Fibroblast of lung (primary cell): ENCODE data around the gene PDE3A. TPM values are rescaled to one million over a fixed set of nuclear protein-coding genes. Genes with fewer than 3 reads are reported as not detected.
A peak's percentile ranks its signal among the peaks of the same experiment; 100 is the strongest.

Experiments used
- DNase-seq, 2 donors: peaks; one replicate each; pipeline versions ENCODE4 v3.0.0 to v3.0.0-alpha.2; 2010; ENCODE audit warnings: low read depth in 2 of 2
- H2AFZ ChIP-seq: 2 replicates; pipeline ENCODE4 v1.5.1; 2012; ENCODE audit warnings: low read length, control low read depth, inconsistent platforms
- H3K27ac ChIP-seq: 2 replicates; pipeline ENCODE4 v1.5.1; 2011; ENCODE audit warnings: low read length, control low read depth; ENCODE audit not compliant: insufficient read depth
- H3K27me3 ChIP-seq: 2 replicates; pipeline ENCODE4 v1.5.1; 2011; ENCODE audit warnings: mild to moderate bottlenecking, low read length; ENCODE audit not compliant: control insufficient read depth, insufficient read depth
- H3K36me3 ChIP-seq: 2 replicates; pipeline ENCODE4 v1.5.1; 2011; ENCODE audit warnings: low read length; ENCODE audit not compliant: control insufficient read depth, insufficient read depth
- H3K4me1 ChIP-seq: 2 replicates; pipeline ENCODE4 v1.5.1; 2011; ENCODE audit warnings: low read length; ENCODE audit not compliant: control insufficient read depth, insufficient read depth; ENCODE audit errors: extremely low read depth
- H3K4me2 ChIP-seq: 2 replicates; pipeline ENCODE4 v1.5.1; 2011; ENCODE audit warnings: low read length, control low read depth; ENCODE audit not compliant: insufficient read depth; ENCODE audit errors: extremely low read depth
- H3K4me3 ChIP-seq, 4 experiments: fragments of 200-600 bp in 1 of 4; sonication (generic) in 1 of 4; replicated peaks in 1 of 4; 2 replicates each; pipeline ENCODE4 v1.5.1; 2011 to 2016; ENCODE audit warnings: low read length in 4 of 4, low read depth in 3 of 4, mild to moderate bottlenecking in 3 of 4, control low read depth in 2 of 4, inconsistent platforms in 1 of 4, mixed read lengths in 1 of 4; ENCODE audit not compliant: insufficient read depth in 1 of 4; ENCODE audit errors: control extremely low read depth in 1 of 4
- H3K79me2 ChIP-seq: 2 replicates; pipeline ENCODE4 v1.5.1; 2012; ENCODE audit warnings: mild to moderate bottlenecking, low read length, inconsistent platforms; ENCODE audit not compliant: control insufficient read depth, insufficient read depth
- H3K9ac ChIP-seq: 2 replicates; pipeline ENCODE4 v1.5.1; 2011; ENCODE audit warnings: mild to moderate bottlenecking, low read length, control low read depth; ENCODE audit not compliant: insufficient read depth
- H3K9me3 ChIP-seq: 2 replicates; pipeline ENCODE4 v1.5.1; 2012; ENCODE audit warnings: low read depth, low read length; ENCODE audit not compliant: control insufficient read depth, insufficient read depth
- H4K20me1 ChIP-seq: 2 replicates; pipeline ENCODE4 v1.5.1; 2011; ENCODE audit warnings: low read length; ENCODE audit not compliant: control insufficient read depth, insufficient read depth; ENCODE audit errors: extremely low read depth
- CTCF ChIP-seq, 2 donors: IDR thresholded peaks in 1 of 2; conservative IDR thresholded peaks in 1 of 2; 1 replicate in 1 of 2; 2 replicates in 1 of 2; pipeline ENCODE4 v1.5.1; 2011 to 2012; ENCODE audit warnings: low read length in 2 of 2, control low read depth in 1 of 2, inconsistent platforms in 1 of 2, low read depth in 1 of 2, mild to moderate bottlenecking in 1 of 2
- EZH2 ChIP-seq: IDR thresholded peaks from 2 replicates; pipeline ENCODE4 v1.5.1; 2012; ENCODE audit warnings: low read length, control low read depth, mild to moderate bottlenecking; ENCODE audit errors: missing control alignments
- polyA plus RNA-seq, 2 donors: library from polyadenylated mRNA; depleted of rRNA in 1 of 2; stranded (reverse) in 1 of 2; unstranded in 1 of 2; fragments of >200 nt; gene quantifications; 2 replicates each; pipeline ENCODE4 v1.2.1, GENCODE V29; 2011 to 2012; ENCODE audit warnings: missing spikeins in 1 of 2
- total RNA-seq: library from RNA; depleted of rRNA; stranded (reverse); fragments of >200 nt; gene quantifications from 2 replicates; pipeline ENCODE4 v1.2.1, GENCODE V29; 2014

PDE3A gene
- total and polyA plus RNA-seq, 2 donors (not counting 1 experiment from before 2014, with no cell fraction given): 0.17 to 2.7 TPM

- no peak overlapping the region for H2AFZ ChIP-seq
- DNase-seq: peak in 1 of 2 donors; percentile 69
These were observed 29.3 kb upstream of the PDE3A start for GRCh38 chr12:20339060-20339459.

GRCh38 chr12:20342111-20342510 is 26.2 kb upstream of the PDE3A start:
- H3K27ac ChIP-seq: no peak overlapping the region
- H3K79me2 ChIP-seq: no peaks in the 10 kb centered on the region
- H3K4me2 ChIP-seq: no peak overlapping the region
- H4K20me1 ChIP-seq: no peaks in the 10 kb centered on the region
- H3K9ac ChIP-seq: no peak overlapping the region
- peak in 1 of 2 donors; percentile 29 for DNase-seq
- H3K27me3 ChIP-seq: no peaks in the 10 kb centered on the region
- H3K4me3 ChIP-seq: no peak overlapping the region
- TF ChIP-seq EZH2 (no peak), CTCF (conservative IDR thresholded peaks at IDR 0.05 in 1 of 2, IDR thresholded peaks at IDR 0.05 in 1 of 2; ENCODE audit: low read depth in 1 of 2, low read length in 2 of 2) (no peak)
- no peaks in the 10 kb centered on the region for H3K9me3 ChIP-seq
- H3K4me1 ChIP-seq: no peaks in the 10 kb centered on the region
- H2AFZ ChIP-seq: no peak overlapping the region
- H3K36me3 ChIP-seq: no peaks in the 10 kb centered on the region

More at GRCh38 chr12:20339060-20339459, 29.3 kb upstream of the PDE3A start:
- no peaks in the 10 kb centered on the region for H3K27me3 ChIP-seq
- no peaks in the 10 kb centered on the region for H3K4me1 ChIP-seq
- H3K36me3 ChIP-seq: no peaks in the 10 kb centered on the region
- no peak overlapping the region for H3K27ac ChIP-seq
- H3K79me2 ChIP-seq: no peaks in the 10 kb centered on the region
- no peaks in the 10 kb centered on the region for H3K9me3 ChIP-seq
- H4K20me1 ChIP-seq: no peaks in the 10 kb centered on the region
- no peak overlapping the region for H3K4me3 ChIP-seq
- no peak for TF ChIP-seq EZH2
- TF ChIP-seq CTCF (conservative IDR thresholded peaks at IDR 0.05 in 1 of 2, IDR thresholded peaks at IDR 0.05 in 1 of 2; ENCODE audit: low read depth in 1 of 2, low read length in 2 of 2): no peak
- no peak overlapping the region for H3K9ac ChIP-seq
- H3K4me2 ChIP-seq: no peak overlapping the region

DNA sequence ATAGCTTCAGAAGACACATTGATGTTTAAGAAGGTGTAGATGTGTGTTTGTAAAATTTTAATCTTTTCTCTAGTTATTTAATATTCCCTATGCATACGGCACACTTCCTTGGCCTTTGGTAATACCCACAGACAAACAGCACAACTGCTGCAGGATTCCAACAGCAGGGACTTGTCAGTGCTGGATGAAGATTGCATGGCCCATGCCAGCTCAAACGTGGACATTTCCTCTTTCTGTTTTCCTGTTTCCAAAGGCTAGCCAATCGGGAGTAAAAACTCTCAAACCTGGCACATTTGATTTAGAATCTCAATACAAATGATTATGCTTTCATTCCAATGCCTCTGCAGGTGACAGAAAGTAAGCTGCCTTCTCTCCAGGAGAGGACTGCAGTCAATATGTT is 22.5 kb upstream of the PDE3A start:
- Histone ChIP-seq H3K9ac (no peak overlapping the region), H3K27me3 (no peaks in the 10 kb centered on the region), H3K4me3 (no peak overlapping the region), H3K4me2 (no peak overlapping the region), H3K4me1 (no peaks in the 10 kb centered on the region), H3K9me3 (no peaks in the 10 kb centered on the region), H3K36me3 (no peaks in the 10 kb centered on the region), H2AFZ (no peak overlapping the region), H3K27ac (no peak overlapping the region), H3K79me2 (no peaks in the 10 kb centered on the region), H4K20me1 (no peaks in the 10 kb centered on the region)
- DNase-seq: no peak
- TF ChIP-seq CTCF (conservative IDR thresholded peaks at IDR 0.05 in 1 of 2, IDR thresholded peaks at IDR 0.05 in 1 of 2; ENCODE audit: low read depth in 1 of 2, low read length in 2 of 2) (no peak), EZH2 (no peak)
